Transverse colon (tissue), 4 donors: Measurements from ENCODE around the gene RORC.

Experiments
- EP300 ChIP-seq: sonication (generic); formaldehyde crosslinking; IDR thresholded peaks from one replicate; pipeline ENCODE4 v1.6.1; 2017; ENCODE audit warnings: antibody characterized with exemption, low read depth
- POLR2AphosphoS5 ChIP-seq, 3 donors: sonication (generic); formaldehyde crosslinking; IDR thresholded peaks; one replicate each; pipeline ENCODE4 v1.6.1; 2016; ENCODE audit warnings: antibody characterized with exemption in 3 of 3
- TF ChIP-seq, protein P1 (sequence below), 5 experiments: fragments of 200-600 bp in 3 of 5; fragments of 450-650 bp in 2 of 5; sonication (generic) in 3 of 5; IDR thresholded peaks; 1 replicate in 2 of 5; 2 replicates in 3 of 5; pipeline ENCODE4 v1.5.1; 2016 to 2017; ENCODE audit warnings: antibody characterized with exemption in 5 of 5, inconsistent platforms in 3 of 5, mild to moderate bottlenecking in 2 of 5, moderate library complexity in 1 of 5

DNA sequence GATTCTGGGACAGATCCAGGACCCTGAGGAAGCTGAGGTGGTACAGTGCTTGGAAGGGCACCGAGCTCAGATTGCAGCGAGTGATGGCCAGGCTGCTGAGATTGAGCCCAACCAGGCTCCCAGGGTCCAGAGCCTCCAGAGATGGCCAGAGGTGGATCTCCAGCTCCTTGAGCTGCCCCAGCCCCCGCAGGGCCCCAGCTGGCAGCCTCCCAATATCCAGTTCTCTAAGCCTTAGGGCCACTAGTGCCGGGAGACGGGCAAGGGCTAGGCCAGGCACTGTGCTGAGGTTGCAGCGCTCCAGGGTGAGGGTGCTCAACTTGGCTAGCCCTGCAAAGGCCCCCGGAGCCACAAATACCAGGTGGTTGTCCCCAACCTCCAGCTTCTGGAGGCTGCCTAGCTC, 29.8 kb downstream of the RORC start:
- TF ChIP-seq, protein P1, sequence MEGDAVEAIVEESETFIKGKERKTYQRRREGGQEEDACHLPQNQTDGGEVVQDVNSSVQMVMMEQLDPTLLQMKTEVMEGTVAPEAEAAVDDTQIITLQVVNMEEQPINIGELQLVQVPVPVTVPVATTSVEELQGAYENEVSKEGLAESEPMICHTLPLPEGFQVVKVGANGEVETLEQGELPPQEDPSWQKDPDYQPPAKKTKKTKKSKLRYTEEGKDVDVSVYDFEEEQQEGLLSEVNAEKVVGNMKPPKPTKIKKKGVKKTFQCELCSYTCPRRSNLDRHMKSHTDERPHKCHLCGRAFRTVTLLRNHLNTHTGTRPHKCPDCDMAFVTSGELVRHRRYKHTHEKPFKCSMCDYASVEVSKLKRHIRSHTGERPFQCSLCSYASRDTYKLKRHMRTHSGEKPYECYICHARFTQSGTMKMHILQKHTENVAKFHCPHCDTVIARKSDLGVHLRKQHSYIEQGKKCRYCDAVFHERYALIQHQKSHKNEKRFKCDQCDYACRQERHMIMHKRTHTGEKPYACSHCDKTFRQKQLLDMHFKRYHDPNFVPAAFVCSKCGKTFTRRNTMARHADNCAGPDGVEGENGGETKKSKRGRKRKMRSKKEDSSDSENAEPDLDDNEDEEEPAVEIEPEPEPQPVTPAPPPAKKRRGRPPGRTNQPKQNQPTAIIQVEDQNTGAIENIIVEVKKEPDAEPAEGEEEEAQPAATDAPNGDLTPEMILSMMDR (IDR thresholded peaks at IDR 0.05): no peak
- TF ChIP-seq EP300: no peak
- TF ChIP-seq POLR2AphosphoS5 (IDR thresholded peaks at IDR 0.05): no peak
